Bronchial epithelial cell (primary cell): ENCODE data around the gene CXCL1. TPM values are rescaled to one million over a fixed set of nuclear protein-coding genes. Genes with fewer than 3 reads are reported as not detected.

ENCODE experiments used
- DNase-seq: peaks from one replicate; pipeline ENCODE4 v3.0.0-alpha.2; 2010; ENCODE audit warnings: low read depth
- FAIRE-seq: peaks from 2 replicates; lab custom pipeline; 2011; peaks lifted over from hg19 to GRCh38; lab: Jason Lieb, UNC
- H3K27me3 ChIP-seq: 2 replicates; pipeline ENCODE4 v1.5.1; 2011; ENCODE audit warnings: low read length; ENCODE audit not compliant: control insufficient read depth, insufficient read depth
- H3K36me3 ChIP-seq: 2 replicates; pipeline ENCODE4 v1.5.1; 2011; ENCODE audit warnings: low read length; ENCODE audit not compliant: control insufficient read depth, insufficient read depth
- H3K4me3 ChIP-seq: 2 replicates; pipeline ENCODE4 v1.5.1; 2011; ENCODE audit warnings: mild to moderate bottlenecking, low read depth, low read length, control low read depth
- total RNA-seq: library from RNA; depleted of rRNA; stranded (reverse); fragments of >200 nt; gene quantifications from 2 replicates; pipeline ENCODE4 v1.2.1, GENCODE V29; 2014
- TF ChIP-seq, protein P1 (sequence below): IDR thresholded peaks from 2 replicates; pipeline ENCODE4 v1.5.1; 2011; ENCODE audit warnings: mild to moderate bottlenecking, moderate library complexity, low read length, control low read depth, inconsistent platforms; ENCODE audit not compliant: insufficient read depth, severe bottlenecking

The CXCL1 gene
- total RNA-seq, 1 donor from 2014 or later: 4.2 TPM

DNA sequence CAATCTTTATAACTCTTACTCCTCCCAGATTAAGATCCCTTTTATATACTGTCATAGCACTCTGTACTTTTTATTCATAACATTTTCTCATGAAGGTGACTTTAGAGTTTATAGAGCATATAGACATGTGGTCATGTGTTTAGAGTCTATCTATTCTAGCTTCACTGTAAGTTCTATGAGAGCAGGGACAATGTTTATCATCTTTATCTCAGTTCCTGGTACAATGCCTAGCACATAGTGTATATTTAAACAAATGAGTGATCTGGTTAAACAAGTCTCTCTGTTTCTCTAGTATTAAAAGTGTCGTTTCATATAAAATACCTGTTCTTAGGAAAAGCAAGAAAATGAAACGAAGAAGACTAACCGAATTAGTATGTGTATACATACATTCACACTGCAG is 29.5 kb upstream of the CXCL1 start:
- Histone ChIP-seq H3K4me3 (no peak overlapping the region), H3K36me3 (no peaks in the 10 kb centered on the region), H3K27me3 (no peaks in the 10 kb centered on the region)
- TF ChIP-seq, protein P1, sequence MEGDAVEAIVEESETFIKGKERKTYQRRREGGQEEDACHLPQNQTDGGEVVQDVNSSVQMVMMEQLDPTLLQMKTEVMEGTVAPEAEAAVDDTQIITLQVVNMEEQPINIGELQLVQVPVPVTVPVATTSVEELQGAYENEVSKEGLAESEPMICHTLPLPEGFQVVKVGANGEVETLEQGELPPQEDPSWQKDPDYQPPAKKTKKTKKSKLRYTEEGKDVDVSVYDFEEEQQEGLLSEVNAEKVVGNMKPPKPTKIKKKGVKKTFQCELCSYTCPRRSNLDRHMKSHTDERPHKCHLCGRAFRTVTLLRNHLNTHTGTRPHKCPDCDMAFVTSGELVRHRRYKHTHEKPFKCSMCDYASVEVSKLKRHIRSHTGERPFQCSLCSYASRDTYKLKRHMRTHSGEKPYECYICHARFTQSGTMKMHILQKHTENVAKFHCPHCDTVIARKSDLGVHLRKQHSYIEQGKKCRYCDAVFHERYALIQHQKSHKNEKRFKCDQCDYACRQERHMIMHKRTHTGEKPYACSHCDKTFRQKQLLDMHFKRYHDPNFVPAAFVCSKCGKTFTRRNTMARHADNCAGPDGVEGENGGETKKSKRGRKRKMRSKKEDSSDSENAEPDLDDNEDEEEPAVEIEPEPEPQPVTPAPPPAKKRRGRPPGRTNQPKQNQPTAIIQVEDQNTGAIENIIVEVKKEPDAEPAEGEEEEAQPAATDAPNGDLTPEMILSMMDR: no peak
- DNase-seq (no peak), FAIRE-seq (no peak)

DNA sequence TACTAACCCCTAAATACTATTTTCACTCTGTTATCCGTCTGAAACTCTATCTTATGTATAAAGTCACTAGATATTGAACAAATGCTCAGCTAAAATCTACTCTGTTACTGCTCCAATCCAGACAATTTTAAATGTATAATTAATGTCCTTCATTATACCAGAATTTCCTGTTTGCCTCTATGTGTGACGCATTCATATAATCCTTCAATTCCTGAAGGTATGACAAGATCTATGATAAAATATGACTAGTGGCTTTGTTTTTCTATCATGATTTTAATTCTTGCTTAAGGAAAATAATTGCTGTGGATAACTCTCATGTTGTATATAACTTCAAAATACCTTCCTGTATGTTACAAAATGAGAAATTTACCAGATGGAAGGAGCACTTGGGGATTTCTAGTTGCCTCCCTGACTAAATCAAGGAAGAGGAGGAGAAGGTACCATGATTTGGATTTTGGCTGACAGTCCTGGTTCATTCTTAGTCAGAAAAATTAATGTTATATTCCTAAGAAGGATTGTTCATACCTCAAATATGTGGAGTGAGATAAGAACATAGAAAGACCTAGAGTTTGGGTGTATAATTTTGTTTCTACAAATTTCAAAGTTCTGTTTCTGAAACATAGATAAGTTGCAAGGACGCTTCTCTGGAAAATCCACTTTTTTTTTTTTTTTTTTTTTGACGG is 27.8 kb upstream of the CXCL1 start:
- peak; percentile 79 for DNase-seq
- no peak for FAIRE-seq
- TF ChIP-seq, protein P1: no peak
- no peaks in the 10 kb centered on the region for H3K27me3 ChIP-seq
- no peak overlapping the region for H3K4me3 ChIP-seq
- H3K36me3 ChIP-seq: no peaks in the 10 kb centered on the region

DNA sequence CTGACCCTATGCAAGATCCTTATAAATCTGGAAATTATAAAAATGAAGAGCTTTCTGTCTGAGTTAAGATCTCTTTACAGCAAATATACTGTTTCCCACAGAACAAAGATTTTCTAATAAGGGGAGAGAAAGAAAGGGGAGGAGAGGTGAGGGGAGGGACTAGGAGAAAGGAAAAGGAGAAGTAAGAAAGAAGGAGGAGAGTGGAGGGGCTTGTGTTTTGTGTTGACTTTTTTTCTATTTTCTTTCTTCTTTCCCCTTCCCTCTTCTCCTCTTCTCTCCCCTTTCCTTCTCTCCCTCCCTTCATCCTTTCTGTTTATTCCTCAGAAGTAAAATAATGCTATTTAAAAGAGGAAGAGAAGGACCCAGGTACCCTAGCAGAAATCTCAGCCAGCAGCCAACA is 26.5 kb upstream of the CXCL1 start:
- no peaks in the 10 kb centered on the region for H3K36me3 ChIP-seq

DNA sequence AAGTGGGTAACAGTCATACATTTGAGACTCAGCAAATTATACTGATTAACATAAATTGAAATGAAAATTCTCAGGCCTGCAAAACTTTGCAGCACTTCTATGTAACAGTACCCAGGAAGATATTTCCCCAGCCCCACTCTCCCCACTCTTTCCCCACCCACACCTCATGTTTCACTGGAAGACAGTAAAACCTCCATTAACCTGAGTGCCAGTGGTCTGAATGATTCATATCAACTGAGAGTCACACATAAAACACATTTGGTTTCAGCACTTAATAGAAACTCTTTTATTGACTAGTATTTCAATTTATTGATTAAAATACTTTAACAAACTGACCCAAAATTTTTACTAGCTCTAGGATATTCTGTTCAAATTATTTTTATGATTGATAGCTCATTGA is 25.8 kb upstream of the CXCL1 start:
- TF ChIP-seq, protein P1: no peak
- H3K4me3 ChIP-seq: no peak overlapping the region
- no peaks in the 10 kb centered on the region for H3K36me3 ChIP-seq
- DNase-seq: peak; percentile 58
- FAIRE-seq: no peak
- H3K27me3 ChIP-seq: no peaks in the 10 kb centered on the region

More for the DNA sequence above, 26.5 kb upstream of the CXCL1 start:
- DNase-seq (no peak), FAIRE-seq (no peak)
- no peaks in the 10 kb centered on the region for H3K27me3 ChIP-seq
- TF ChIP-seq, protein P1: no peak
- no peak overlapping the region for H3K4me3 ChIP-seq

DNA sequence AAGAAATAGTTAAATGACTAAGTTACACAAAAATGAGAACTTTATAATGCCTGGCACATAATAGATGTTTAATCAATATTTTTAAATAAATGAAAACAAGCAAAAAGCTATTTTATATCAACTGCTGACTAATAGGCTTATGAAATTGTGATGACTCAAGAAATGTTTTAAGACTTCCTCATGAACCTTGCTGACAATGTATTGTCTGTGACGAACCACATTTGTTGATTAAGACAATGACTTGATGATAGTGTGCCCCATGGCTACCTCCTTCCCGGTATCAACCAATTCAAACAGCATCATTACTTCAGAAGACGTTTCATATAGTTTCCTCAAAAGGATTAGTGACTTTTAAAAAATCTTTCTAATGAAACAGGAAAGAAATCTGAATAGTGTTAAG is 24.8 kb upstream of the CXCL1 start:
- FAIRE-seq (no peak), DNase-seq (peak; percentile 96)
- TF ChIP-seq, protein P1: no peak
- Histone ChIP-seq H3K36me3 (no peaks in the 10 kb centered on the region), H3K27me3 (no peaks in the 10 kb centered on the region), H3K4me3 (no peak overlapping the region)

DNA sequence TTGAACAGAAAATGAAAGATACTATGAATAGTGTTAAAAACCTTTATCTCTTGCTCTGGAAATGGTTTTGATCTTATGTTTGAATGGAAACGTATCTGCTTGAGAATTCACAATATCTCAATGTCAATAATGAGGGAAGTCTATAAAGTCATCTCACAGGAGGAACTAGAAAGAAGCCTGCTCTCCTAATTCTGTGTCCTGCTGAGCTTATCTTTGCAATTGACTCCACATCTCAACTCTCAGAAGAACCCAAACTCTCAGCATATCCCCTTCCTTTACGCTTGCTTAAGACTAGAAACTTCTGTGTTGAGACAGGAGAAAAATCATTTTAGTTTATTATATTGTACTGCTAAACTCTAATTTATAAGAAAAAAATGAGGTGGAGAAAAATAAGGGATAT is 24.4 kb upstream of the CXCL1 start:
- TF ChIP-seq, protein P1: no peak
- no peak for DNase-seq
- Histone ChIP-seq H3K36me3 (no peaks in the 10 kb centered on the region), H3K27me3 (no peaks in the 10 kb centered on the region), H3K4me3 (no peak overlapping the region)
- FAIRE-seq: no peak
